Midbrain (tissue), 1 donor: ENCODE results near the gene GUCD1.
A peak's percentile ranks its signal among the peaks of the same experiment; 100 is the strongest.
"Not testable (repeated sequence)": the region's sequence is repeated elsewhere in the genome, so short reads cannot be mapped to it uniquely, and the experiment has no call there.

Source experiments
- DNase-seq: peaks from one replicate; lab custom pipeline; 2025; lab: John Stamatoyannopoulos, UW

The GUCD1 gene

GRCh38 chr22:24554313-24555164 is at the start of gene GUCD1:
Gene GUCD1, minus strand, starts transcription at chr22:24555138. Its CDS starts 147 bp downstream, at chr22:24554991.
- no peak for DNase-seq

- DNase-seq, result not testable (repeated sequence)
These were observed 49.1 kb upstream of the GUCD1 start for GRCh38 chr22:24603770-24604629.

GRCh38 chr22:24602847-24603769 is 48.2 kb upstream of the GUCD1 start, which contains the start of gene GGT1:
Gene GGT1, plus strand, starts transcription at chr22:24603193. Its CDS starts 7,889 bp downstream, at chr22:24611082.
- not testable (repeated sequence) for DNase-seq

GRCh38 chr22:24602105-24602749 is 47.3 kb upstream of the GUCD1 start:
- not testable (repeated sequence) for DNase-seq

DNA sequence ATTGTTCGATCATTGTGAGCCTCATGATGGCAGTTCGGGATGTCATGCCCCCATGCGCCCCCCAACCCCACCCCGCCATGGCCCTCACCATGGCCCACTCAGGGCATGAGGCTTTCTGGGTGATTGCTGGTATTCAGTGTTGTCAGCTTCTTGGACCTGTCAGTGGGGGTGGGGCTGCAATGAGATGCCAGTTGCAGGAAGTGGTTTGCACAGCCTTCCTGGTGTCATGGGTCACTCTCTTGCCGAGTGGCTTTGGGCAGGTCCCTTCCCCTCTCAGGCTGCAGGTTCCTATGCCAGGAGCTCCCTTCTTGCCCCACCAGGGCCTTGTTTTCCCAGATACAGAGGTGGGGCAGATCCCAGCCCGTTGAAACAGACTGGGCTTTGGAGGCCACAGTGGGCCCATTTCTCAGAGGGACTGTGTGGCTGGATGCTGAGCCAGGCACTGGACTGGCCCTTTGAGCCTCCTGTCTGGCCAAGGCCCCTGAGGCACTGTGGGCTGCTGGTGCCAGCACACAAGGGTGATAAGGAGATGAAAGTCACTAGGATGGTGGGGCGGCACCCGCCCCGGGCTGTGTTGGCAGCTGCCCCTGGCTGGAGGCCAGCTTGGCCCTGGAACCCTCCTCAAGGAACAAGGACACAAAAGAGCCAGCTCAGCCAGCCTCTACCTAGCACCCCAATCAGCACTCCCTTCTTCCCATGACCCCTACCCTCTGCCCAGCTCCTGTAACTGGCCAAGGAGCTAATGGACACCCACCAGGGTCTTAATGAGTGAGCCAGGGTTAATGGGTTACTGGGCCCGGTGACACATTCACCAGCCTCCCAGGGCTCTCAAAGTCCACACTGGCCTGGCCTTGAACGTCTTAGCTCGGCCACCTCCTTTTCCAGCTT is 46.5 kb upstream of the GUCD1 start:
- DNase-seq, result no peak

GRCh38 chr22:24599958-24600715 is 45.2 kb upstream of the GUCD1 start:
- not testable (repeated sequence) for DNase-seq

- no peak for DNase-seq
These were observed 44.6 kb upstream of the GUCD1 start for GRCh38 chr22:24599514-24599913.

DNA sequence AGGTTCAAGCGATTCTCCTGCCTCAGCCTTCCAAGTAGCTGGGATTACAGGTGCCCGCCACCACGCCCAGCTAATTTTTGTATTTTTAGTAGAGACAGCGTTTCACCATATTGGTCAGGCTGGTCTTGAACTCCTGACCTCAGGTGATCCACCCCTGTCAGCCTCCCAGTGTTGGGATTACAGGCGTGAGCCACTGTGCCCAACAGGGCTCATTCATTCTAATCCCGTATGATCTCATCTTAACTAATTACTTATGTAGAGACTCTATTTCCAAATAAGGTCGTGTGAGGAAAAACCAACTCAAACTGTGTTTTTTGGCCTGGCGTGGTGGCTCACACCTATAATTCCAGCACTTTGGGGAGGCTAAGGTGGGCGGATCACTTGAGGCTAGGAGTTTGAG is 42.1 kb upstream of the GUCD1 start:
- DNase-seq, result not testable (repeated sequence)

DNA sequence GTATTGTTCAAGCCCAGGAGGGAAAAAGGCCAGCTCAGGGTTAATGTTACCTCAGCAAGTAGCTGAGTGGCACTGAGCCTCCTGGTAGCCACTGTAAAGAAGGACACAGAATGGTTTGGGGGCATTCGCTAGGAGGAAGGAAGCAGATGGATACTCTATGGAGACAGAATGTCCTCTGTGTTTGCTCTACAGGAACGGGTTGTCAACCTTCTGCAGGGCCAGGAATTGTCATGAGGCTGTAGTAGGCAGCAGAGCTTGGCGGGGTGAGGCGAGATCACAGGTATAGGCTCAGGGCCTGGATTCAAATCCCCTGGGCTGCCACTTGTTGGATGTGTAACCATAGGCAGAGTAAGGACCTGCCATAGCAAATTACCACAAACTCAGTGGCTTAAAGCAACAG is 40.9 kb upstream of the GUCD1 start:
- DNase-seq, result no peak

DNA sequence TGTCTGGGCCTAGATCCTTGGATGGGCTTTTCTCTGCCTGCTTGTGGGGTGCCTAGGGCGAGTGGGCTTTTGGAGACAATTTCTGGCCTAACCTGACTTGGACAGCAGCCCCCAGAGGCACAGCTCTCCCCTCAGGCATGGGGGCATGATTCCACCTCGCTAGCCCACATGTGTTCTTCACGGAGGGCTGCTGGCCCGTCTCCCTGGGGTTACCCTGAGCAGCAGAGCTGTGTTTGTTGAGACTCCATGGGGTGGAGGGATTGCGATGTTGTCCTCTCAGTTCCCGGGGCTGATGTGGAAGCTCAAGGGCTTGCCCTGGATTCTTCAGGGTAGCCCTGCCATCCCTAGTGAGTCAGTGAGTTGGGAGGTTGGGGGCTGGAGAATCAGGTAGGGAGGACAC is 40.3 kb upstream of the GUCD1 start:
- no peak for DNase-seq

DNA sequence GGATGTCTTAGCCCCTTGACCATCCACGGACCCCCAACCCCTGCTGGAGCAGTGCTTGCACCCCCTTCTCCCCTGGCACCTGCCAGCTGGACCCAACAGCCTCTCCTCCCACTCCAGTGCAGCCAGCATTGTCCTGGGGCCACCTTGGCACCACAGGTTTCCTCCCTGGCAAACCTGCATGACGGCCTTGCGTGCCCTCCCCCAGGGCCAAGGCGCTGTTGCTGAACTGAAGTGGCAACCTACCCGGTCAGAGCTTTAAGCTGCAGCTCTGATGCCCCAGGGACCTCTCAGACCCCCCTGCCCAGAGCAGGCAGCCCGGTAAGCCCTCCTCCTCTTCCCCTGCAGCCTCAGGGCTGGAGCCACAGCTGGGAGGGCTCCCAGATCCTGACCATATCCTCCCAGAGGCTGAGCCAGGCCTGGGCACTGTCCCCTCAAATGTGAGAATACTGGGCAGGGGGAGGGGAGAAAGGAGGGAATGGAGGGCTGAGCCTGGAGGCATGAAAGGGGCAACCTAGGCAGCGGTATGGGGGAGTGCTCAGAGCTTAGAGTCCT is 39.7 kb upstream of the GUCD1 start:
- no peak for DNase-seq

DNA sequence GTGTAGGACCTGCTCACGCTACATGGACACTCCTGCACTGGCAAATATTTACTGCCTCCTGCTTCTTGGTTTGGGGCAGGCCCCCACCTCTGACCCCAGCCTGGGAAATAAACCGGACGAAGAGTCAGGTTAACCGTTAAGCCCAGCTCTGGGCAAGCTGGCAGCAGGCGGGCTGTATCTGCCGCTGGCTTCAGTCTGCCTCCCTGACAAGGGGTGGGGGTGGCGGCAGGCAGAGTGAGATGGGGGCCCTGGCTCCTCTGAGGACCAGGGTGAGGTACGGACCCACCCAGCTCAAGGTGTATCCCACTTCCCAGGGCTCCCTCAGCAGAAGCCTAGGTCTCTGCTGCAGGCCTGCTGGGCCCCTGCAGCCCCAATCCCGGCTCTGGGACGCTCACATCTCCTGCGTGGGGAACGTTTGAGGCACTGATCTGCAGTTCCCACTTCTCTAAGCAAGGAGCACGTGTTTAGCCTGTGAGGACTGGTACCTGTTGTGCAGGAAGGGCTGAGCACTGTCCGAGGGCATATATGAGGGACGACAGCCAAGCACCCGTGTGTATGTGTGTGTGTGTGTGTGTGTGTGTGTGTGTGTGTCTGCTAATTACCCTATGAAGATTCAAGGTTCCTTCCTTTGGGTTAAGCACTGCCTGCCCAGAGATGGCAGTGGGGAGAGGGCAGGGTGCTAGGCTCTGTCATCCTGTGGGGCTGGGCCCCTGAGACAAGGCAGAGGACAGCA is 39.1 kb upstream of the GUCD1 start:
- DNase-seq, result no peak

GRCh38 chr22:24593559-24593835 is 38.6 kb upstream of the GUCD1 start:
- DNase-seq, result not testable (repeated sequence)

GRCh38 chr22:24592851-24593558 is 38.1 kb upstream of the GUCD1 start, which contains the start of gene LRRC75B:
Gene LRRC75B, minus strand, starts transcription at chr22:24593073. Its CDS starts 34 bp downstream, at chr22:24593039.
- peak; percentile 67 for DNase-seq

DNA sequence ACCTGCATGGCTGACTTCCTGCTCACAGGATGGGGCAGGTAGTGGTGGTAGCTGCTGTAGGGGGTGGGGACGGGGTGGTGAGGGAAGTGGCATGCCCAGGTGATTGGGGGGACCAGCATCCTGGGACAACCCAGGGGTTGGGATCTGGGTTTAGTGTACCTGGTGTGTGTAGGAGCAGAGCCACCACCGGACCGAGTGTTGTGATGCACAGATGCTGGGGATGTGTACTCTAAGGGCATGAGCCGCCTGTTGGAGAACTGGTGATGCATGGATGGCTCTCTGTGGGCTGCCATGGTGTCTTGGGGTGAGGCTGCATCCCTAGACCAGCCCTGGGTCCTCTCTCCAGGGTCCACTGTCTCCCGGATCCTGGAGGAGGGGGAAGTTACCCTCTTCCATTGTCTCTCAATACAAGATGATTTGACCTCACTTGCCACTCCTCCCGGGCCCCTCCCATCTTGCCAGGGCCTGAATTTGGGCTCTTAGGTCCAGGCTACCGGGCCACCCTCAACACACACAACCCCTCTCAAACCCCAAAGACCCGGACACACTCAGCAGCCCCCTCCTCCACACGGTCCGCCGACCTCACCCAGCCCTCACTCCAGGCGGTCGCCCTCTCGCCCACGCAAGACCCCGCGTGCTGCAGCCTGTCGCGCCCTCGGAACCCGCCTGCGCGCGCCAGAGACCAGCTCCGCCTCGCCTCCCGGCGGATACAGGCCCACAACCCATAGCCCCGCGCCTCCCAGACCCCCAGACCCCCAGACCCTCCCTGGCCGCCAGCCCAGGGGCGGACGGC is 37.3 kb upstream of the GUCD1 start:
- DNase-seq, result no peak

GRCh38 chr22:24591286-24591830 is 36.4 kb upstream of the GUCD1 start:
- no peak for DNase-seq
